Measurements from ENCODE around the gene DPP6.

DPP6 gene

GRCh38 chr7:154383045-154383444, 330.8 kb downstream of the DPP6 start:
- Histone ChIP-seq H4K20me1 (ENCODE audit: insufficient read depth) (no peaks in the 10 kb centered on the region), H3K4me3 (IDR thresholded peaks at IDR 0.05; ENCODE audit: insufficient read depth, low read depth, low read length) (no peak overlapping the region), H3K27me3 (ENCODE audit: insufficient read depth, low read depth) (no peaks in the 10 kb centered on the region), H3K4me2 (no peak overlapping the region), H2AFZ (ENCODE audit: low read depth) (no peak overlapping the region), H3K79me2 (ENCODE audit: insufficient read depth, low read depth) (no peaks in the 10 kb centered on the region), H3K36me3 (ENCODE audit: insufficient read depth) (no peaks in the 10 kb centered on the region), H3K27ac (no peak overlapping the region), H3K9ac (no peak overlapping the region), H3K4me1 (ENCODE audit: low read depth, poor library complexity, severe bottlenecking) (no peaks in the 10 kb centered on the region)
- TF ChIP-seq CTCF (conservative IDR thresholded peaks at IDR 0.05; ENCODE audit: low read depth, low read length), result no peak

GRCh38 chr7:154385214-154385613, 333.0 kb downstream of the DPP6 start:
- H3K27ac ChIP-seq, result no peak overlapping the region
- H3K27me3 ChIP-seq (ENCODE audit: insufficient read depth, low read depth), result no peaks in the 10 kb centered on the region
- H4K20me1 ChIP-seq (ENCODE audit: insufficient read depth), result no peaks in the 10 kb centered on the region
- H3K36me3 ChIP-seq (ENCODE audit: insufficient read depth), result no peaks in the 10 kb centered on the region
- no peaks in the 10 kb centered on the region for H3K4me1 ChIP-seq (ENCODE audit: low read depth, poor library complexity, severe bottlenecking)
- TF ChIP-seq CTCF (conservative IDR thresholded peaks at IDR 0.05; ENCODE audit: low read depth, low read length), result no peak
- no peak overlapping the region for H3K4me2 ChIP-seq
- H3K4me3 ChIP-seq (IDR thresholded peaks at IDR 0.05; ENCODE audit: insufficient read depth, low read depth, low read length), result no peak overlapping the region
- H2AFZ ChIP-seq (ENCODE audit: low read depth), result no peak overlapping the region
- no peak overlapping the region for H3K9ac ChIP-seq
- no peaks in the 10 kb centered on the region for H3K79me2 ChIP-seq (ENCODE audit: insufficient read depth, low read depth)

DNA sequence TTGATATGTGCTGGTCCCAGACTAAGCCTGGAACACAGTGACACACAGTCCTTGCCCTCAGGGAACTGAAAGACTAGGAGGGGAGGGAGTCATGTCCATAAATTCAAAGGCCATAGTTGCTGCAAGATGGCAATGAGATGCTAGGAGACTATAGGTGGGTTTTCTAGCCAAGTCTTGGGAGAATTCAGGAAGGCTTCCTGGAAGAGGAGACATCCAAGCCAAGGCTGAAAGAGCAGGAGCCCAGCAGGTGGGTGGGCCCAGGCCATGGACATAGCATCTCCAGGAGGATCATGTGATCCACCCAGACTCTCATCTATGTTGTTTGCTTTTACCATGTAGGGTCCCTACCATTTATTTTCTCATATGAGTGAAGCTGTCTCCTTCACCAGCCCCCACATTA, 335.1 kb downstream of the DPP6 start:
- Histone ChIP-seq H3K4me3 (IDR thresholded peaks at IDR 0.05; ENCODE audit: insufficient read depth, low read depth, low read length) (no peak overlapping the region), H3K27me3 (ENCODE audit: insufficient read depth, low read depth) (no peaks in the 10 kb centered on the region), H3K9ac (no peak overlapping the region), H2AFZ (ENCODE audit: low read depth) (no peak overlapping the region), H4K20me1 (ENCODE audit: insufficient read depth) (no peaks in the 10 kb centered on the region), H3K4me2 (no peak overlapping the region), H3K79me2 (ENCODE audit: insufficient read depth, low read depth) (no peaks in the 10 kb centered on the region), H3K36me3 (ENCODE audit: insufficient read depth) (no peaks in the 10 kb centered on the region), H3K4me1 (ENCODE audit: low read depth, poor library complexity, severe bottlenecking) (no peaks in the 10 kb centered on the region), H3K27ac (no peak overlapping the region)
- TF ChIP-seq CTCF (conservative IDR thresholded peaks at IDR 0.05; ENCODE audit: low read depth, low read length), result no peak

DNA sequence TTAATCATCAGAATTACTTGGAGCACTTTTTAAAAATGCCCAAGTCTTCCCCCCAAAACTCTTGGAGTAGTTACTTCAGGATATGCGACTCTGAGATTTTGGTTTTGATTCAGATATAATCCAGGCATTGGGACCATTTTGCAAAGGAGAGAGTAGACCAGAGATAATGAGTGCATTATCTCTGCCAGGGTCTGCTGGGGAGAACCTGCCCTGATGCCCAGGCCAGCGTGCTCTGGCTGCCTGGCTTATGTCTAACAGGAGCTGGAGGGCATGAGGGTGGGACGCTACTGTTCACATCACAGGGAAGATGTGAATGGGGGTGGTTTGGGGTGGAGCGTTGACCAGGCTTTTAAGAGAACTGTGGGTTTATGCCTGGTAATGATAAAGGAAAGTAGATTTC, 336.2 kb downstream of the DPP6 start:
- H3K27ac ChIP-seq, result no peak overlapping the region
- no peaks in the 10 kb centered on the region for H3K4me1 ChIP-seq (ENCODE audit: low read depth, poor library complexity, severe bottlenecking)
- no peak for TF ChIP-seq CTCF (conservative IDR thresholded peaks at IDR 0.05; ENCODE audit: low read depth, low read length)
- no peaks in the 10 kb centered on the region for H3K79me2 ChIP-seq (ENCODE audit: insufficient read depth, low read depth)
- no peak overlapping the region for H3K4me3 ChIP-seq (IDR thresholded peaks at IDR 0.05; ENCODE audit: insufficient read depth, low read depth, low read length)
- no peak overlapping the region for H2AFZ ChIP-seq (ENCODE audit: low read depth)
- H3K4me2 ChIP-seq, result no peak overlapping the region
- no peaks in the 10 kb centered on the region for H3K27me3 ChIP-seq (ENCODE audit: insufficient read depth, low read depth)
- no peak overlapping the region for H3K9ac ChIP-seq
- H4K20me1 ChIP-seq (ENCODE audit: insufficient read depth), result no peaks in the 10 kb centered on the region
- no peaks in the 10 kb centered on the region for H3K36me3 ChIP-seq (ENCODE audit: insufficient read depth)

- Histone ChIP-seq H3K36me3 (ENCODE audit: insufficient read depth) (no peaks in the 10 kb centered on the region), H3K4me2 (no peak overlapping the region), H3K79me2 (ENCODE audit: insufficient read depth, low read depth) (no peaks in the 10 kb centered on the region), H4K20me1 (ENCODE audit: insufficient read depth) (no peaks in the 10 kb centered on the region), H2AFZ (ENCODE audit: low read depth) (no peak overlapping the region), H3K27ac (no peak overlapping the region), H3K4me3 (IDR thresholded peaks at IDR 0.05; ENCODE audit: insufficient read depth, low read depth, low read length) (no peak overlapping the region), H3K9ac (no peak overlapping the region), H3K27me3 (ENCODE audit: insufficient read depth, low read depth) (no peaks in the 10 kb centered on the region), H3K4me1 (ENCODE audit: low read depth, poor library complexity, severe bottlenecking) (no peaks in the 10 kb centered on the region)
- no peak for TF ChIP-seq CTCF (conservative IDR thresholded peaks at IDR 0.05; ENCODE audit: low read depth, low read length)
These were observed 336.8 kb downstream of the DPP6 start for GRCh38 chr7:154388999-154389398.
